GM18511 (cell line): ENCODE data around the gene XIST.
"Not testable (repeated sequence)": the region's sequence is repeated elsewhere in the genome, so short reads cannot be mapped to it uniquely, and the experiment has no call there.

ENCODE experiments used
- ATAC-seq: cut with Tn5 transposase; IDR thresholded peaks from one replicate; pipeline ENCODE4 v1.9.1; 2021; ENCODE audit warnings: mild to moderate bottlenecking, moderate library complexity; ENCODE audit not compliant: unreplicated experiment

Gene XIST

DNA sequence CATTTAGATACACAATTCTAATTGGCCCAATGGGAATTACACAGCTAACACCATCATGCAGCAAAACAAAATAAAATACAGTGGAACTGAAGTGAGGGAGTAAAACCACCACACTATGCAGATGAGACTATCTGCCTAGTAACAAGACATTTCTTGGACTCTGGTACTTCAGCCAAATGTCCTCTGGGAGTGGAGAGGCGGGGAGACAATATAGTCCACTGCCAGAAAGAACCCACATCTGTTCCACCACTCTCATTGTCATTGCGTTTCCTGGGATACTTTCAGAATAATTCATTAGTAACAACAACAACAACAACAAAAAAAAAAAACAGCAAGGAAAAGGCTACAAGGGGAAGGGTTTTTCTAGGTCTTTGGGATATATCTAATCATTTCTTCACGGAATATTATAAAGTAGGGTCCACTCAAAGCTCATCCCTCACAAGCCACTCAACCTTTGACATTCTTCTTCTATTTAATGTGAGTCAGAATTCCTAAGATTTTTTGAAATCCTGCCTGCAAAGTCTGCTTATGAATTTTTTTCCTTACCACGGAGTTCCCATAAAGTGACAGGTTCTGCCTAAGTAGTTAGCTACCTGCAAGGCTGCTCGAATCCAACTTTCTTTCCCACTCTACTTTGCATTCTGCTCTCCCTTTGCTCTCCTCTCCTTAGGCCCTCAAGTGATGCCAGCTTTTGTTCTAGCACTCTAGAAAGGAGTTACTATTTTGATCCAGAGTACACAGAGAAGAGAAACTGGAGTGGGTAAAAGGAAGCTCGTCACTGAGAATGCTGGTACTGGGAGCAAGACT is 34.9 kb downstream of the XIST start:
- ATAC-seq = no peak

DNA sequence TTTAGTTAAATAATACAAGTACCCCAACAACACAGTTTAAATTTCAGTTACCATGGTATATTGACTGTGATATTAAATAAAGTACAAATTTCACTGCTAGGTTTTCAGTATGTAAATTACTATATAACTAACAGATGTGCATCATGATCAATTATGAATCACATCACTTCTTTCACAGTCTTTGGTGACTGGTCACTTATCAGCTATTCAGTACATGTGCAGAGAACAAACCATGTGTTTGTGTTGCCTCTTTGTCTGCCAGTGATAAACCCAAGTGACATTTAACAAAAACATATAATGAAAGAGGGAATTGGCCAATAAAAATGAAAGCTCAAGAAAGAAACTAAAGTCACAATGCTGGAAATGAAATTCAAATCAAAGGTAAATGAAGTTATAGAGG is 40.3 kb downstream of the XIST start:
- no peak for ATAC-seq

DNA sequence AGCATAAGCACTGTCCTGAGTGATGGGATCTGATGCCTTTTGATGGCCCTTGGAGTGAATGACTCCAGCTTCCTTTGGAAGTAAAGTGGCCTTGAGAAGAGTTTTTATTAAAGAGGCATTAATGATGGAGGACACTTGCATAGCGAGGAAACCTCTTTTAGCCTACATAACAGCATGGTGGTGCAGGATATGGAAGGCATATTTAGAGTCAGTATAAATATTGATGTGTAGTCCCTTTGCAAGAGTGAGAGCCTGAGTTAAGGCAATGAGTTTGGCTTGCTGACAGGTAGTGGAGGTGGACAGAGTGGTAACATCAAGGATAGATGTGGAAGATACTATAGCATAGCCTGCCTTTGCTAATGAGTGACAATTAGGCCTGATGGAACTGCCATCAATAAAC is 48.4 kb downstream of the XIST start:
- not testable (repeated sequence) for ATAC-seq

DNA sequence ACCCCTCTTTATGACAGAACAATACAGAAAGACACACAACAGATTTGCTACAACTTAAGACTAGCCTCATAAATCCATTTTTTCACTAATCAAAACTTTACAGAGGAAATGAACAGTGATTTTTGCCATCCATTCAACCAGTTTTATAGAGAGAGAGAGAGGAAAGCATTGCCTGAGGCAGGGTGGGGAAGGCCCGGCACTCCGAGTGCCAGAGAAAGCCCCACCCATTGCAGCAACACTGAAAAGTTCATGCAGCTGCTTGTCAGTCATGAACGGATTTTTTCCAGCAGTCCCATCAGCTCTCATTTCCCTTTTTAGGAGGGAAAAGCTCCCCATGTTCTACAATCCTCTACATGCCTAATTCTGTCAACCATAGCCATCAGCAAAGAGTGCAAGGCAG is 52.6 kb downstream of the XIST start:
- no peak for ATAC-seq

DNA sequence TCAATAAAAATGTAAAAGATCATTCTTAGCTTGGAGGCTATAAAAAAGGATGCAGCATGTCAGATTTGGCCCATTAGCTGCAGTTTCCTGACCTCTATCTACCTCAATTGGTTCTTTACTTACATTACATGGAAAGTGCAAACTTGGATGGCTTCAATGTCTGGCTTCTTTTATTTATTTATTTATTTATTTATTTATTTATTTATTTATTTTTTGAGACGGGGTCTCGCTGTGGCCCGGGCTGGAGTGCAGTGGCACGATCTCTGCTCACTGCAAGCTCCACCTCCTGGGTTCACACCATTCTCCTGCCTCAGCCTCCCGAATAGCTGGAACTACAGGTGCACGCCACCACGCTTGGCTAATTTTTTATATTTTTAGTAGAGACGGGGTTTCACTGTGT is 60.0 kb downstream of the XIST start:
- ATAC-seq = not testable (repeated sequence)

DNA sequence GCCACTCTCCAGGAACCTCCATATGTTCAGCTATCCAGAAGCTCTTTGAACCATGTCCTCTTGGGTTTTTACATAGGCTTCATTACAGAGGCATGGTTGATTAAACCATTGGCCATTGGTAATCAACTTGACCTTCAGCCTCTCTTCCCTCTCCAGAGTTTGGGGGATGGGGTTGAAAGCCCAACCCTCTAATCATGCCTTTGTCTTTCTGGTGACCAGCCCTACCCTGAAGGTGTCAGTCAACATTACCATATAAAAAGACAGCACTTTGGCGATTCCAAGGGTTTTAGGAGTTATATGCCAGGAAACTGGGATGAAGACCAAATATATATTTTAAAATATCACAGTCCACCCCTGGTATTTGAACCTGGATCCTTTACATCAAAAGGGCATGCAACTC is 67.0 kb downstream of the XIST start:
- no peak for ATAC-seq
